Chondrocyte (in vitro differentiated cells): ENCODE measurements around the gene TRIP6. TPM values are rescaled to one million over a fixed set of nuclear protein-coding genes. Genes with fewer than 3 reads are reported as not detected.

Experiments used
- DNase-seq: peaks from one replicate; pipeline ENCODE4 v3.0.0; 2021; ENCODE audit warnings: mixed read lengths, low spot score
- H3K27ac Mint-ChIP-seq: one replicate; pipeline ENCODE4 v1.8.0; 2021; ENCODE audit warnings: mild to moderate bottlenecking, moderate library complexity, mixed read lengths; ENCODE audit not compliant: unreplicated experiment
- H3K27me3 Mint-ChIP-seq: 2 replicates; pipeline ENCODE4 v1.8.0; 2021; ENCODE audit warnings: low read depth, mixed read lengths
- H3K36me3 Mint-ChIP-seq: 2 replicates; pipeline ENCODE4 v1.8.0; 2021; ENCODE audit warnings: low read depth, mixed read lengths
- H3K4me1 Mint-ChIP-seq: 2 replicates; pipeline ENCODE4 v1.8.0; 2021; ENCODE audit warnings: low read depth, mild to moderate bottlenecking, mixed read lengths
- H3K4me3 Mint-ChIP-seq: one replicate; pipeline ENCODE4 v1.8.0; 2021; ENCODE audit warnings: mild to moderate bottlenecking, moderate library complexity, mixed read lengths; ENCODE audit not compliant: unreplicated experiment
- H3K9me3 Mint-ChIP-seq: 2 replicates; pipeline ENCODE4 v1.8.0; 2021; ENCODE audit warnings: low read depth, mixed read lengths
- total RNA-seq: library from RNA; stranded (reverse); gene quantifications from 3 replicates; pipeline ENCODE4 v1.2.1, GENCODE V29; 2021
- TF ChIP-seq, protein P1 (sequence below): fragments of 200-600 bp; sonication (generic); IDR thresholded peaks from 2 replicates; pipeline ENCODE4 v1.5.0; 2021; ENCODE audit warnings: antibody characterized with exemption, mild to moderate bottlenecking, moderate library complexity

The TRIP6 gene
- total RNA-seq, 1 donor from 2014 or later: 104 TPM

DNA sequence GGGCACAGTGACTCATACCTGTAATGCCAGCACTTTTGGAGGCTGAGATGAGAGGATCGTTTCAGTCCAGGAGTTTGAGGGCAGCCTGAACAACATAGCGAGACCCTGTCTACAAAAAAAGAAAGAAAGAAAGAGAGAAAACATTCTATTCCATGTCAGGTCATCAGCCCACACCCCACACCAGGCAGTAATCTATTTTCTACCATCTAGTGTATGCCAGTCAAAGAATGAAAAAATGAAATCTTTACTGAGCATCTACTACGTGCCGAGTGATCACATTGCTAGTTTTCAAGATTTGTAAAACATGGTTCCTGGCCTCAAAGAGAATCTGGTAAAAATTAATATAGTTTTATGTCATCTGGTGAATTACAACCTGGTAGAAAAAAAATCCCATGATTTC, 36.8 kb upstream of the TRIP6 start:
- DNase-seq: no peak
- Mint-ChIP-seq H3K4me1 (peaks cover 21% of the 10 kb centered on the region), H3K27me3 (no peaks in the 10 kb centered on the region), H3K27ac (no peak overlapping the region), H3K9me3 (no peaks in the 10 kb centered on the region), H3K4me3 (no peak overlapping the region), H3K36me3 (no peaks in the 10 kb centered on the region)
- TF ChIP-seq, protein P1, sequence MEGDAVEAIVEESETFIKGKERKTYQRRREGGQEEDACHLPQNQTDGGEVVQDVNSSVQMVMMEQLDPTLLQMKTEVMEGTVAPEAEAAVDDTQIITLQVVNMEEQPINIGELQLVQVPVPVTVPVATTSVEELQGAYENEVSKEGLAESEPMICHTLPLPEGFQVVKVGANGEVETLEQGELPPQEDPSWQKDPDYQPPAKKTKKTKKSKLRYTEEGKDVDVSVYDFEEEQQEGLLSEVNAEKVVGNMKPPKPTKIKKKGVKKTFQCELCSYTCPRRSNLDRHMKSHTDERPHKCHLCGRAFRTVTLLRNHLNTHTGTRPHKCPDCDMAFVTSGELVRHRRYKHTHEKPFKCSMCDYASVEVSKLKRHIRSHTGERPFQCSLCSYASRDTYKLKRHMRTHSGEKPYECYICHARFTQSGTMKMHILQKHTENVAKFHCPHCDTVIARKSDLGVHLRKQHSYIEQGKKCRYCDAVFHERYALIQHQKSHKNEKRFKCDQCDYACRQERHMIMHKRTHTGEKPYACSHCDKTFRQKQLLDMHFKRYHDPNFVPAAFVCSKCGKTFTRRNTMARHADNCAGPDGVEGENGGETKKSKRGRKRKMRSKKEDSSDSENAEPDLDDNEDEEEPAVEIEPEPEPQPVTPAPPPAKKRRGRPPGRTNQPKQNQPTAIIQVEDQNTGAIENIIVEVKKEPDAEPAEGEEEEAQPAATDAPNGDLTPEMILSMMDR: no peak

DNA sequence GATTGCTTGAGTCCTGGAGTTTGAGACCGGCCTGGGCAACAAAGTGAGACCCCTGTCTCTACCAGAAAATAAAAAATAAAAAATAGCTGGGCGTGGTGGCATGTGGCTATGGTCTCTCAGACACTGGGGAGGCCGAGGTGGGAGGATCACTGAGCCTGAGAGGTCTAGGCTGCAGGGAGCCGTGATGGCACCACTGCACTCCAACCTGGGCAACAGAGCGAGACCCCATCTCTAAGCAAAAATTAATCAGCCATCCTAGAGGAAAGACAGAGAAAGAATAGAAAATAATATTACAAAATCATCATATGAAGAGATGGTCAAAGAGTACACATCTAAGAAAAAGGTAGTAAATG, 34.9 kb upstream of the TRIP6 start:
- no peaks in the 10 kb centered on the region for H3K36me3 Mint-ChIP-seq

DNA sequence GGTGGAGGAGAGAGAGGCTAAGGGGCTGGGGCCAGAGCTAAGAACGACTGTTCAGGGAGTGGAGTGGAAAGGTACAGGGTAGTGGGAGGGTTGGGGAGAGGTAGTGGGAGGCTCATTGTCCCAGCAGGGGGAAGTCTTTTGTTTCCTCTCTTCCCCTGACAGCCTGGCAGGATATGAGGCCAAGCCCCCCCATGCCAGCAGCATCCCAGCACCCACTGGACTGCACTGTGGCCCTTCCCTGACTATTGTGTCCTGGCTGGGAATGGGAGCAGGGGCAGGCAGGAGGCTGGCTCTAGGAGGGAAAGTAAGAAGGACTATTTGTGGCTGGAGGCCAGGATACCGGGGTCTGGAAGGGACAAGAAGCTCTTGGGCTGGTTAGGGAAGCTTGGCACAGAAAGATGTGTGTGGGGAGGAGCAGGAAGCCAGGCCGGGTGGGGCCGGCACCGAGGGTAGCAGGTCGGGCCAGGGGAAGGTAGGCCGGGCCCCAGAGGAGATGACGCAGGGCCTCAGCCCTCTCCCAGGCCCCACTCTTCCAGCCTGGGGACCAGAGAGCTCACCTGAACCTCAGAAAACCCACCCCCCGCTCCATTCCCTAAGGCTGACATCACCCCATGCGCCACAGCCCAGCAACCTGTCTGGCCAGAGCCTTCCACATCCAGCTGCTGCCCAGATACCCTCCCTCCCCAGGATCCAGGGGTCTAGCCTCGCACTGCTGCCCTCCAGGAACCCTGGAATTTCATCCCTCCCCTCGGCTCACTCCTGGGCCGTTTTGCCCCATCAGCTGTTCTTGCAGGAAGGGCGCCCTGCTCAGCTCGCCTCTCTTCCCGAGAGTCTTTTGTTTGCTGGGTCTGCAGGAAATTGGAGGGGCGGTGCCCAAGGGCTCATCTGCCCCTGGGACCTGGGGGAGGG, 31.0 kb upstream of the TRIP6 start:
- no peak overlapping the region for H3K4me3 Mint-ChIP-seq
- DNase-seq: no peak
- no peaks in the 10 kb centered on the region for H3K36me3 Mint-ChIP-seq

More for the DNA sequence above, 34.9 kb upstream of the TRIP6 start:
- TF ChIP-seq, protein P1: no peak
- Mint-ChIP-seq H3K27me3 (no peaks in the 10 kb centered on the region), H3K4me3 (no peak overlapping the region), H3K4me1 (peaks cover 17% of the 10 kb centered on the region), H3K27ac (no peak overlapping the region), H3K9me3 (no peaks in the 10 kb centered on the region)
- no peak for DNase-seq

DNA sequence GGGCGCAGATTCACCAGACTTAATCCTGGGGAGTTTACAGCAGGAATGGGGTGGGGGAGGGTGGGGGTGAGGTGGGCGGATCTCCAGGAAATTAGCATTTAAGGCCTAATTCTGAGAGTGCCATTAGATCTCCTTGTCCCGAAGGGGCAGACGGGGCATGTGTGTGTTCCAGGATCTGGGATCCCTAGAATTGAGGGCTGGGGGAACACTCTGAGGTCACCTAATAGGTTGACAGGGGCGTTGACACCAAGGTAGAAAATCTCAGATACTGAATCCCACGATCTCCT, 30.4 kb upstream of the TRIP6 start:
- H3K36me3 Mint-ChIP-seq: no peaks in the 10 kb centered on the region
- H3K27ac Mint-ChIP-seq: peak overlapping the region; percentile 89
- H3K4me3 Mint-ChIP-seq: peak overlapping the region; percentile 69
- TF ChIP-seq, protein P1: no peak
- no peak for DNase-seq
- H3K9me3 Mint-ChIP-seq: no peaks in the 10 kb centered on the region
- no peaks in the 10 kb centered on the region for H3K27me3 Mint-ChIP-seq
- peaks cover 12% of the 10 kb centered on the region for H3K4me1 Mint-ChIP-seq

More for the DNA sequence above, 31.0 kb upstream of the TRIP6 start:
- H3K27ac Mint-ChIP-seq: peak overlapping the region; percentile 69
- no peaks in the 10 kb centered on the region for H3K9me3 Mint-ChIP-seq
- H3K27me3 Mint-ChIP-seq: no peaks in the 10 kb centered on the region
- H3K4me1 Mint-ChIP-seq: peaks cover 12% of the 10 kb centered on the region
- TF ChIP-seq, protein P1: no peak

DNA sequence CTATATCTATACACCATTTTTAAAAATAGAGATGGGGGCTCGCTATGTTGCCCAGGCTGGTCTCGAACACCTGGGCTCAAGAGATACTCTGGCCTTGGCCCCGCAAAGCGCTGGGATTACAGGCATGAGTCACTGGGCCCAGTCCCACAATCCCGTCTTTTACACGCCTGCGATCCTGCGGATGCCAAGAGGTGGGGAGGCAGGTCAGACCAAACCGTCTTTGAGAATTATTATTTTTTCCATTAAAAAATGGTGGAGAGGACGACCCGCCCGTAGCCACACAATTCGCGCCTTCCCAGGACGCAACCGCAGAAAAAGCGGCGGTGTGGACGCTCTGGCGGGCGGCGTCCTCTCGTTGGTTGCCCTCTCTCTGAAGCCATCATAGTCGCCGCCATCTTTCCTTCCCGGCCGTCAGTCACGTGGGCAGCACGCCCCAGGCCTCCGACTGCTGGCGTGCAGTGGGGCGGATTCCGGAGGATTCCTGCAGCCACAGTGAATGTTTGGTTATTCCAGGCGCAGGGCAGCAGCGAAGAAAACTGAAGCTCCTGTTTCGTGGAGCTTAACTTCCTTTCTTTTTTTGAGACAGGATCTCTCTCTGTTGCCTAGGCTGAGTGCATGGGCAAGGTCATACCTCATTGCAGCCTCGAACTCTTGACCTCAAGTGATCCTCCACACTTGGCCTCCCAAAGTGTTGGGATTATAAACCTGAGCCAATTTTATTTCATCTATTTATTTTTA, 29.9 kb upstream of the TRIP6 start:
- DNase-seq: no peak
- Mint-ChIP-seq H3K27me3 (no peaks in the 10 kb centered on the region), H3K27ac (peak overlapping the region; percentile 89), H3K4me3 (peak overlapping the region; percentile 69), H3K9me3 (no peaks in the 10 kb centered on the region), H3K36me3 (no peaks in the 10 kb centered on the region), H3K4me1 (peaks cover 12% of the 10 kb centered on the region)
- TF ChIP-seq, protein P1: no peak
